ENCODE data around the gene HMGA1. TPM values are rescaled to one million over a fixed set of nuclear protein-coding genes. Genes with fewer than 3 reads are reported as not detected.
A peak's percentile ranks its signal among the peaks of the same experiment; 100 is the strongest.
"Not testable (repeated sequence)": the region's sequence is repeated elsewhere in the genome, so short reads cannot be mapped to it uniquely, and the experiment has no call there.

HMGA1 gene
- total RNA-seq, 2 experiments from 2014 or later, result 803 to 814 TPM

DNA sequence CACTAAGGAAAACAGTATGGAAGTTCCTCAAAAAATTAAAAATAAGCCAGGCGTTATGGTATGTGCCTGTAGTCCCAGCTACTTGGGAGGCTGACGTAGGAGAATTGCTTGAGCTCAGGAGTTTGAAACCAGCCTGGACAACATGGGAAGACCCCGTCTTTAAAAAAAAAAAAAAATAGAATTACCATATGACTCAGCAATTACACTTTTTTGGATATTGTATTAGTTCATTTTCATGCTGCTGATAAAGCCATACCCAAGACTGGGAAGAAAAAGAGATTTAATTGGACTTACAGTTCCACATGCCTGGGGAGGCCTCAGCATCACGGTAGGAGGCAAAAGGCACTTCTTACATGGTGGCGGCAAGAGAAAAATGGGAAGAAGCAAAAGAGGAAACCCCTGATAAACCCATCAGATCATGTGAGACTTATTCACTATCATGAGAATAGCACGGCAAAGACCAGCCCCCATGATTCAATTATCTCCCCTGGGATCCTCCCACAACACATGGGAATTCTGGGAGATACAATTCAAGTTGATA lies 22.9 kb downstream of the HMGA1 start:
- Mint-ChIP-seq H3K9me3 (peaks cover 7% of the 10 kb centered on the region), H3K27me3 (no peaks in the 10 kb centered on the region), H3K27ac (no peak overlapping the region), H3K36me3 (peaks cover 3% of the 10 kb centered on the region), H3K4me3 (no peak overlapping the region), H3K4me1 (no peaks in the 10 kb centered on the region)
- DNase-seq, result no peak

GRCh38 chr6:34260576-34261267 lies 24.0 kb downstream of the HMGA1 start:
- Mint-ChIP-seq H3K4me1 (peaks cover 3% of the 10 kb centered on the region), H3K27ac (no peak overlapping the region), H3K4me3 (no peak overlapping the region), H3K36me3 (peaks cover 3% of the 10 kb centered on the region), H3K27me3 (no peaks in the 10 kb centered on the region), H3K9me3 (peaks cover 7% of the 10 kb centered on the region)
- no peak for DNase-seq

DNA sequence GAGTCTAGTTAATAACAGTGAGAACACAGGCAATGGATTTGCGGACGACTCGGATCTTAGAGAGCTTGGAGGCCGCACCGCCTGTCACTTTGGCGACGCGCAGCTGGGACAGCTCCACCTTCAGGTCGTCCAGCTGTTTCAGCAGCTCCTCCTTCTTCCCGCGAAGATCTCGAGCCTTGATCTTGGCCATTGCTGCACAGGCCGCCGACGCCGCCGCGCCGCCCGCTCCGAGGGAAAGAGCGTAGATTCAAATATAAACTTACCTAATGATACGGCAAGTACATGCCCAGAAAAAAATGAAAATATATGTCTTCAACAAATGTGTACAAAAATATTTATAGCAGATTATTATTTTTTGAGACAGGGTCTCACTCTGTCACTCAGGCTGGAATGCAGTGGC lies 26.8 kb downstream of the HMGA1 start:
- not testable (repeated sequence) for H3K4me3 Mint-ChIP-seq, H3K36me3 Mint-ChIP-seq, DNase-seq, H3K4me1 Mint-ChIP-seq, H3K27ac Mint-ChIP-seq, H3K9me3 Mint-ChIP-seq, H3K27me3 Mint-ChIP-seq

- Mint-ChIP-seq H3K27ac (no peak overlapping the region), H3K27me3 (no peaks in the 10 kb centered on the region), H3K4me3 (no peak overlapping the region), H3K36me3 (peaks cover 2% of the 10 kb centered on the region), H3K9me3 (peaks cover 6% of the 10 kb centered on the region), H3K4me1 (peaks cover 9% of the 10 kb centered on the region)
- DNase-seq, result no peak
Measured at GRCh38 chr6:34267746-34268145, 31.1 kb downstream of the HMGA1 start.

DNA sequence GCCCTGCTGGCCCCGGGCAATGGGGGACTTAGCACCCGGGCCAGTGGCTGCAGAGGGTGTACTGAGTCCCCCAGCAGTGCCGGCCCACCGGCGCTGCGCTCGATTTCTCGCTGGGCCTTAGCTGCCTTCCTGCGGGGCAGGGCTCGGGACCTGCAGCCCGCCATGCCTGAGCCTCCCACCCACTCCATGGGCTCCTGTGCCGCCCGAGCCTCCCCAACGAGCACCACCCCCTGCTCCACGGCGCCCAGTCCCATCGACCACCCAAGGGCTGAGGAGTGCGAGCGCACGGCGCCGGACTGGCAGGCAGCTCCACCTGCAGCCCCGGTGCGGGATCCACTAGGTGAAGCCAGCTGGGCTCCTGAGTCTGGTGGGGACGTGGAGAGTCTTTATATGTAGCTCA lies 32.5 kb downstream of the HMGA1 start:
- not testable (repeated sequence) for H3K27me3 Mint-ChIP-seq, DNase-seq, H3K4me3 Mint-ChIP-seq, H3K36me3 Mint-ChIP-seq, H3K9me3 Mint-ChIP-seq, H3K27ac Mint-ChIP-seq, H3K4me1 Mint-ChIP-seq

- H3K9me3 Mint-ChIP-seq, H3K4me1 Mint-ChIP-seq, H3K27me3 Mint-ChIP-seq, H3K36me3 Mint-ChIP-seq: not testable (repeated sequence)
- DNase-seq, result peak; percentile 18
- Mint-ChIP-seq H3K27ac (peak overlapping the region; percentile 73), H3K4me3 (peak overlapping the region; percentile 38)
Measured at GRCh38 chr6:34269658-34270341, 33.1 kb downstream of the HMGA1 start.

- Mint-ChIP-seq H3K9me3 (no peaks in the 10 kb centered on the region), H3K4me3 (no peak overlapping the region), H3K36me3 (no peaks in the 10 kb centered on the region), H3K27me3 (no peaks in the 10 kb centered on the region), H3K27ac (no peak overlapping the region), H3K4me1 (peaks cover 10% of the 10 kb centered on the region)
- DNase-seq, result no peak
Measured at GRCh38 chr6:34272013-34272926, 35.6 kb downstream of the HMGA1 start.

DNA sequence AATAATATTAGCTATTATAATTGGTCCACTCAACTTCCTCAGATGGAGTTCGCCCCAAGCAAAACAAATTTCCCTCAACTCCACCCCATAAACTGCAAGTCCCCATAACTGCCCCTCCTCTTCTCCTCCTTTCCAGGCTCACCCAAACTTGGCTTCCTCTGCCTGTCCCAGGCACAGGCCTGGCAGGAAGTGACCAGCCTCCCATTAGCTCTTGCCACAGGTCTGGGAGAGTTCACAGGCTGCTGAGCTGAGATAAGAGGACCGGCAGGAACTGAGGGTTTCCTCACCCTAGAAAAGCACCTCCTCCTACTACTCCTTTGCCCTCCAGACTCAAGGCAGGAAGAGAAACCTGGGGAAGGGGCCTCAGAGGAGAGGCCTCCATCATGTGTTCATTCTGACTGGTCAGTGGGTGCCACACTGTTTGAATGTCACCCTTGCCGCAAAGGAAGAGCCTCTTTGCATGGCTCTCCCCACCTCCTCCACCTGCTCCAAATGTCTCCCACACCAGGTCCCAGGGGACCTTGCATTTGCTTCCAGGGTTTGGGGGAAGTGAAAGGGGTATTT lies 36.7 kb downstream of the HMGA1 start:
- H3K27ac Mint-ChIP-seq, result no peak overlapping the region
- H3K27me3 Mint-ChIP-seq, result no peaks in the 10 kb centered on the region
- H3K36me3 Mint-ChIP-seq, result no peaks in the 10 kb centered on the region

GRCh38 chr6:34274129-34274528 lies 37.5 kb downstream of the HMGA1 start:
- no peaks in the 10 kb centered on the region for H3K36me3 Mint-ChIP-seq
- H3K4me1 Mint-ChIP-seq, result peaks cover 10% of the 10 kb centered on the region
- H3K9me3 Mint-ChIP-seq, result no peaks in the 10 kb centered on the region
- H3K27me3 Mint-ChIP-seq, result no peaks in the 10 kb centered on the region
- DNase-seq, result no peak
- H3K27ac Mint-ChIP-seq, result no peak overlapping the region
- H3K4me3 Mint-ChIP-seq, result no peak overlapping the region

More for the DNA sequence above, 36.7 kb downstream of the HMGA1 start:
- peaks cover 10% of the 10 kb centered on the region for H3K4me1 Mint-ChIP-seq
- DNase-seq, result no peak
- H3K9me3 Mint-ChIP-seq, result no peaks in the 10 kb centered on the region
- H3K4me3 Mint-ChIP-seq, result no peak overlapping the region

- peaks cover 2% of the 10 kb centered on the region for H3K36me3 Mint-ChIP-seq
- H3K27me3 Mint-ChIP-seq, result no peaks in the 10 kb centered on the region
- H3K4me3 Mint-ChIP-seq, result no peak overlapping the region
- H3K27ac Mint-ChIP-seq, result peak overlapping the region; percentile 12
- no peaks in the 10 kb centered on the region for H3K9me3 Mint-ChIP-seq
- peaks cover 6% of the 10 kb centered on the region for H3K4me1 Mint-ChIP-seq
- DNase-seq, result no peak
Measured at GRCh38 chr6:34275128-34275804, 38.6 kb downstream of the HMGA1 start.

DNA sequence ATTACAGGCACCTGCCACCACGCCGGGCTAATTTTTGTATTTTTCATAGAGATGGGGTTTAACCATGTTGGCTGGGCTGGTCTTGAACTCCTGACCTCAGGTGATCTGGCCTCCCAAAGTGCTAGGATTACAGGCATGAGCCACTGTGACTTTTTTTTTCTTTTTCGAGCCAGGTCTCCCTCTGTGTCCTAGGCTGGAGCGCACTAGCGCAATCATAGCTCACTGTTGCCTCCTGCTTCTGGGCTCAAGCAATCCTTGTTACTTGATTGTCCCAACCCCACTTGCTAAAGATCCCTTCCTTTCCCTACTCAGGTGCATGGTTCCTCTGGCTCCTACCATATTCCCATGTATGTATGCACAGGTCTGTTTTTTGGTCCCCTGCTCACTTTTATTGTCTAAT lies 39.5 kb downstream of the HMGA1 start:
- DNase-seq, result no peak
- peaks cover 4% of the 10 kb centered on the region for H3K4me1 Mint-ChIP-seq
- H3K4me3 Mint-ChIP-seq, result no peak overlapping the region
- peaks cover 3% of the 10 kb centered on the region for H3K36me3 Mint-ChIP-seq
- H3K27ac Mint-ChIP-seq, result no peak overlapping the region
- H3K27me3 Mint-ChIP-seq, result no peaks in the 10 kb centered on the region
- H3K9me3 Mint-ChIP-seq, result no peaks in the 10 kb centered on the region

DNA sequence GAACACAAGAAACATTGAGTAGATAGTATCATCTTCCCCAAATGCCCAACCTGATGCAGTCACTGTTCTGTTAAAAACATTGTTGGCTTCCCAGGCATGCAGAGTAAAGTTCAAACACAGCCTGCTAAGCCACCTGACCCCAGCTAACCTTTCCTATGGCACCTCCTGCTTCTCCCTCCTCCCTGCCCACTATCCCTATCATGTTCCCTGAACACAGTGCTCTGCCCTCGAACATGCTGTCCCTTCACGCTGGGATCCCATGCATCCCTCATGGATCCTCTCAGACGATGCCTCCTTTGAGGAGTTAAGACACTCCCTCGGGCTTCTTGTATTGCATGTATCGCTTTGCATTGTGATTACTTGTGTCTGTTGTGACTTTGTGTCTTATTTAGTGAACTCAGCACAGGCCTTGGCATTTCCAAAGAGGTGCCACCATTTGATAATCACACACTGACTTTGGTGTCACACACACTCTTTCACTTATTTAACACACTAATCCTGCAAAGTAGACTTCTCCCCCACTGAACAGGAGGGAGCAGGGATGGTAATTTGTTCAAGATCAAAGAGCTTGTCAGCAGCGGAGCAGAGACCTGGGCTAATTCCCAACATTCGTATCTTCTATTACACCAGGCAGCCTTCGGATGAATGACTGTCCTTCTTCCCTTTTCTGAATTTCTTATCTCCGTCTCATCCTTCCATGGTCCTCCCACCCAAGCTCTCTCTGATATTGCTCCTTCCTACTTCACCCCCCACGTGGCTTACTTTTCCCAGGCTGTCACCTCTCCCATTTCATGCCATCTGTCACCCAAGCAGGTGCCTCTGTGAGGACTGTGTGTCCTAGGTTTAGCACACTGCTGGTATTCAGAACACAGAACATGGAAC lies 40.4 kb downstream of the HMGA1 start:
- Mint-ChIP-seq H3K27ac (no peak overlapping the region), H3K27me3 (no peaks in the 10 kb centered on the region), H3K4me3 (no peak overlapping the region), H3K9me3 (no peaks in the 10 kb centered on the region), H3K36me3 (peaks cover 6% of the 10 kb centered on the region), H3K4me1 (peaks cover 4% of the 10 kb centered on the region)
- DNase-seq, result no peak

- H3K4me3 Mint-ChIP-seq, result no peak overlapping the region
Measured at GRCh38 chr6:34277763-34278112, 41.1 kb downstream of the HMGA1 start.

GRCh38 chr6:34278833-34279232 lies 42.2 kb downstream of the HMGA1 start:
- Mint-ChIP-seq H3K9me3 (no peaks in the 10 kb centered on the region), H3K27ac (no peak overlapping the region), H3K27me3 (no peaks in the 10 kb centered on the region), H3K36me3 (peaks cover 7% of the 10 kb centered on the region), H3K4me3 (no peak overlapping the region), H3K4me1 (peaks cover 4% of the 10 kb centered on the region)
- DNase-seq, result no peak

More at GRCh38 chr6:34277763-34278112, 41.1 kb downstream of the HMGA1 start:
- no peak for DNase-seq
- Mint-ChIP-seq H3K27ac (no peak overlapping the region), H3K36me3 (peaks cover 6% of the 10 kb centered on the region), H3K27me3 (no peaks in the 10 kb centered on the region), H3K9me3 (no peaks in the 10 kb centered on the region), H3K4me1 (peaks cover 4% of the 10 kb centered on the region)
